HUES48 (cell line): ENCODE measurements around the gene ZNF750.

Experiments used
- H3K27ac ChIP-seq: one replicate; pipeline ENCODE4 v1.7.0; 2013; ENCODE audit warnings: low read depth, low read length, inconsistent platforms
- H3K27me3 ChIP-seq: 2 replicates; pipeline ENCODE4 v1.6.1; 2013; ENCODE audit warnings: mild to moderate bottlenecking, low read length; ENCODE audit not compliant: control insufficient read depth, insufficient read depth
- H3K36me3 ChIP-seq: 2 replicates; pipeline ENCODE4 v1.6.1; 2013; ENCODE audit warnings: low read length; ENCODE audit not compliant: control insufficient read depth, insufficient read depth
- H3K4me1 ChIP-seq: 2 replicates; pipeline ENCODE4 v1.6.1; 2013; ENCODE audit warnings: mild to moderate bottlenecking, low read length; ENCODE audit not compliant: control insufficient read depth, insufficient read depth
- H3K4me3 ChIP-seq: 2 replicates; pipeline ENCODE4 v1.5.1; 2013; ENCODE audit warnings: mild to moderate bottlenecking, low read depth, low read length
- H3K9ac ChIP-seq: 2 replicates; pipeline ENCODE4 v1.6.1; 2013; ENCODE audit warnings: mild to moderate bottlenecking, low read depth, low read length, moderate library complexity
- H3K9me3 ChIP-seq: 2 replicates; pipeline ENCODE4 v1.6.1; 2013; ENCODE audit warnings: low read length; ENCODE audit not compliant: control insufficient read depth, insufficient read depth

ZNF750 gene

DNA sequence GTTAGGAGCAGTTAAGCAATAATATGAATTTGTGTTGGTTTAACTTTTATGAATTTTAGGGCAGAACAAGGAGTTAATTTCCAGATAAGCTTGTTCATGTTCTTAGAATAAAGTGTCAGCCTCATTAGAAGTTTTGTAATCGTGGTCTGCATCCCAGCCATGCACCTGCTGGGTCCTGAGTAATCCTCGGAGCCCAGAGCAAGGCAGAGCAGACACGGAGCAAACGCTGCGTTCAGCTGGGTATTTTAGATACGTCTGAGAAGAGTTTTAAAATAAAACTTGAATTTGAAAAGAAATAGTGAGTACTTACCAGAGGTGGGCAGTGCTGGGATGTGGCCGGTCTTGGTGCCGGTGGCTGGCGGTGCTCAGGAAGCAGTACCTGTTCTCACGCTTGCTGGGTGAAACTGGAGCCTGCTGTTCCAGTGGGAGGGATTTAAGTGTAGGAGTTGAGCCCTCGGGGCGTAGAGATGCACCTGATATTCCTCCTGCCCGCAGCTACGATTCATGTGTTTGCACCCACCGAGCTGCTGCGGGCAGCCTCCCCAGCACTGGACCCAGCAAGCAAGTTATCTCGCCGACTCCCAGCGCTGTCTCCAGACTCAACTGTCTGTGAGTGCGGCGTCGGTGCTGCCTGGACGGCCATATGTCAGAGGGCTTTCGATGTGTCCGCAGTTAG, at the start of gene ZNF750:
TSS of gene ZNF750 (minus strand) at position 406 of the 676 bp plus-strand sequence. CDS start 7,568 bp downstream, outside the sequence.
- H3K9me3 ChIP-seq = no peaks in the 10 kb centered on the region
- H3K4me3 ChIP-seq = no peak within 1 kb of the TSS
- no peak within 1 kb of the TSS for H3K27ac ChIP-seq
- no peak within 1 kb of the TSS for H3K9ac ChIP-seq
- peaks cover 18% of the 10 kb centered on the region for H3K4me1 ChIP-seq
- peaks cover 7% of the 10 kb centered on the region; the same call in 1 of the 2 replicates for H3K36me3 ChIP-seq
- no peaks in the 10 kb centered on the region for H3K27me3 ChIP-seq

DNA sequence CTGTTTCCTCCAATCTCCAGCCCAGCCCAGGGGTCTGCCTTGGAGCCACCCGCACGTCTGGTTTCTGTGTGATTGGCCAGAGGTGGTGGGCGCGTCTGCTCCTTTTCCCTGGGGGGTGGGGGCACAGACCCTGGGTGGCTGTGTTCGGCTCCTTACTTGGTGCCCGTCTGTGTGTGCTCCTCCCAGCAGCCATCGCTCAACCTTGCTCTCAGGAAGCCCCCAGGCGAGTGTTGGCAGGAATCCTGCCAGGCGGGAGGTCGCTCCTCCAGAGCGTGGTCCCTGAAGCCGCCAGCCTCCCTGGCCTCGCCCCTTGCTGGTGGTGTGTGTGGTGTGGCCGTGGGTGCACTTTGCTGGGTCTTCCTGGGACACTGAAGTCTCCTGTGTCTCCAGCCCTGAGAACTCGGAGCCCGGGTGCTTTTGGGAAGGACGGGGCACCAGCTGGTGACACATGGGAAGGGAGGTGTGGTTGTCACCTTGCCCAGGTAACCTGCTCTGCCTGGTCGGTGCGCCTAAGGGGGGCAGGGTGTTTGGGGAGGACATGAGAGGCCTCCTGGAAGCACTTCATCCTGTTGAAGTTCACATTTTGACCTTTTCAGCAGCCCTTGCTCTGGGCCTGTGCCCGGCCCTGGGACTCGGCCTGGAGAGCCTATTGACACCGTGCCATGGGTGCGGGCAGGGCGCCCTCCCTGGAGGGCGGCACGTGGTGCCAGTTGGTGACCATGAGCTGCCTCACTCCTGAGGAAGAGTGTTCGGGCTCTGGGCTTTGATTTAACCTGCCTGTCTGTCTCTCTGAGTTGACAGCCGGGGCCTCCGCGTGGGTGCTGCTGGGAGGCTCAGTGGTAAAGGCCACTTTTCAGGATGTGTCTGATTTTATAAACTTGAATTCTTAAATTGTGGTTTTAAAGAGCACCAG, 49.0 kb upstream of the ZNF750 start:
- Histone ChIP-seq H3K4me3 (no peak overlapping the region), H3K4me1 (peaks cover 15% of the 10 kb centered on the region), H3K9ac (no peak overlapping the region; the same call in 1 of the 2 replicates), H3K27me3 (no peaks in the 10 kb centered on the region), H3K9me3 (no peaks in the 10 kb centered on the region), H3K27ac (peak overlapping the region; percentile 74), H3K36me3 (peaks cover 23% of the 10 kb centered on the region)

DNA sequence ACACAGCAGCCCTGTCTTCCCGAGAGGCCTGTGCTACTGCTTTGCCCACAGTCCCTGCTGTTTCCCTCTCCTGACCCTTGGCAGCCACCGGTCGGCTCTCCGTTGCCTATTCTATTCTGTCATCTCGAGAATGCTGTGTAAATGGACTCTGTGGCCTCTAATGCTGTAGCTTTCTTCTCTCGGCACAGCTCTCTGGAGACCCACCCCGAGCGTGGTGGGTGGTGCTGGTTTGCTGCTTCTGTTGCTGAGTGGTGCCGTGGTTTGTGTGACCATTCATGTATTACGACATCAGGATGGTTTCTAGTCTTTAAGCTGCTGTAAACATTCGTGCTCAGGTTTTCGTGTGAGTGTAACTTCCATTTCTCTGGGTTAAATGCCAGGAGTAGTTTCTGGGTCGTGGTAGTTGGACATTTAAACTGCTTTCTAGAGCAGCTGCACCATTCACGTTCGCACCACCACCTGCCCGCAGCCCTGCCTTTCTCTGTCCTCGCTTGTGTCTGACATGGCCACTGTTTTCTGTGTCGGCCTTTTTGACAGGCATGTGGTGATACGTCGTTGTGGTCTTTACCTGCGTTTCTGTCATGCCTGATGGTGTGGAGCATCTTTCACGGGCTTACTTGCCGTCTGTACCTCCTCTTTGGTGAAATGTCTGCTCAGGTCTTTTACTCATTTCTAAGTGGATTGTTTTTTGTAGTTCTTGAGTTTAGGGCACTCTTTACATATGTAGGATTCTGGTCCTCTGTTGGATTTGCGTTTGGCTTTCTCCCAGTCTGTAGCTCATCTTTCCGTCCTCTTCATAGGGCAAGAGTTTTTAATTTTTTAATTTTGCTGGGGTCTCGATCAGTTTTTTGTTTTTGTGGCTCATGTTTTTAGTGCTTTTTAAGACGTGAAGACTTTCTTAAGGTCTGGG, 47.7 kb upstream of the ZNF750 start:
- Histone ChIP-seq H3K9ac (no peak overlapping the region), H3K4me3 (no peak overlapping the region), H3K27me3 (no peaks in the 10 kb centered on the region), H3K4me1 (peaks cover 15% of the 10 kb centered on the region), H3K9me3 (no peaks in the 10 kb centered on the region), H3K27ac (no peak overlapping the region), H3K36me3 (peaks cover 18% of the 10 kb centered on the region)

DNA sequence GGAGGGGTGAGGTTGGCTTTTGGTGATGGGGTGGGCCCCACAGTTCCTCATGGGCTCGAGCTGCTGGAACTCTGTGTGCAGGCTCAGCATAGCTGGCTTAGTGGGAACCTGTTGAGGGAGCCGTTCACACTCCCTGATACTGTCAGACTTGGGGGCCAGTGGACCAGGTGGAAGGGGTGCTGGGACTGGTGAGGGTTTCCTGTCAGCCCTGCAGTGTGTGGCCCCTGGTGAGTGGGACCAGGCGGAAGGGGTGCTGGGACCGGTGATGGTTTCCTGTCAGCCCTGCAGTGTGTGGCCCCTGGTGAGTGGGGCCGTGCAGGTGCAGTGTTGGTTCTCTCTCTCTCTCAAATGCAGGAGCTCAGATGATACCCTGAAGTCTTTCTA, 45.1 kb upstream of the ZNF750 start:
- Histone ChIP-seq H3K9me3 (no peaks in the 10 kb centered on the region), H3K9ac (no peak overlapping the region), H3K27me3 (no peaks in the 10 kb centered on the region), H3K27ac (no peak overlapping the region), H3K4me3 (no peak overlapping the region), H3K4me1 (peaks cover 15% of the 10 kb centered on the region), H3K36me3 (peaks cover 9% of the 10 kb centered on the region; the same call in 1 of the 2 replicates)

DNA sequence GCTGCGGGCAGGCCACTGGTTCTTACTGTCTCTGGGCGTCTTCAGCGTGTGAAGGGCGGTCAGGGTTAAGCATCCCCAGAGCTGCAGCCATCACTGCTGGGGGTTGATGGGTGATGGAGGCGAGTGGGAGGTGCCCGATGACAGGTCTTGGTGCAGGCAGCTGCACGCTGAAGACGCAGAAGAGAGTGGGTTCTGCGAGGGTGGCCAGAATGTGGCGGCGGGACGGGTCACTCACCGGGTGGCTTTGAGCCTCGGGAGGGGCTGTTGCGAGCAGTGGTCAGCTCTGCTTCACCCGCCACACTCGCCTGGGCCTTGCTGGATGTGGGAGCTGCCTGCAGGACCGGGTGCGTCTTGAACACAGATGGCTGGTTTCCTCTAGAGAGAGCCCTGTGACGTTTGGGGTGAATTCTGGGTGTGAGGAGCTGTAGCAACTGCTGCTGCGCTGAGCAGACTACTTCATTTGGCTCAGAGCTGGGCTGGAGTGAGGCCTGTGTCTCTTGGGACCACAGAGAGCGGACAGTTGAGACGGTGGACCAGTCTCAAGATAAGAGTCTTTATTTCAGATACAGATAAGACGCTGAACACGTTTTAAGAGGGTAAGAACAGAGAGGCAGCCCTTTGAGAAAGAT, 44.6 kb upstream of the ZNF750 start:
- Histone ChIP-seq H3K36me3 (0 out of 2 replicates have a peak, but pooled peaks cover 4% of the 10 kb centered on the region), H3K9ac (no peak overlapping the region), H3K4me1 (peaks cover 10% of the 10 kb centered on the region), H3K4me3 (no peak overlapping the region), H3K9me3 (no peaks in the 10 kb centered on the region), H3K27me3 (no peaks in the 10 kb centered on the region), H3K27ac (no peak overlapping the region)

DNA sequence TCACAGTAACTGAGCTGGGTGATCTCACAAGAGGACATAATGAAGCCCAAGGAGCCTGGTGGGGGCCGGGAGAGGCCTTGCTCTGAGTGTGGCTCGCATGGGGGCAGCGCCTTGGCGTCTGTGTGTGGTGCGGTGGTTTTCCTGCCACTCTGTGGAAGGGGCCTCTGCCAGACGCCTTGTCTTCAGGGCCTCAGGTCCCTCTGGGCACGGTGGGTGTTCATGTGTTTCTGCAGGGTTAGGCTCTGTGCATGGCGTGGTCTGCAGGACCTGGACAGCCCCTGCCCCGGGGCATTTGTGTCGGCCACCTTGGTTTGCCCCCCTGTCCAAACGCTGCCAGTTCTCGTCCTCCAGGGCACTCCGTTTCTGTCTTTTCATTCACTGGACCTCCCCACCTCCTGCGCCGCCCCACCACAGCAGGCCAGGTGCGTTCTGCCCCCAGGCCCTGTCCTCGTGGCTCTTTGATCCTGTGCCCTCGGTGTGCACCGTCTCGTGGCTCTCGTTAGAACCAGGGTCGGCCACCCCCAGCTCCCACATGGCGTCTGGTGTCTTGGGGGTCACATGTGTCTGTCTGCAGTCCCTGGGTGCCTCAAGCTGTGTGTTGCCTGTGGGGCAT, 43.7 kb upstream of the ZNF750 start:
- Histone ChIP-seq H3K4me3 (no peak overlapping the region), H3K36me3 (0 out of 2 replicates have a peak, but pooled peaks cover 4% of the 10 kb centered on the region), H3K4me1 (peaks cover 4% of the 10 kb centered on the region), H3K27ac (no peak overlapping the region), H3K9ac (no peak overlapping the region), H3K9me3 (no peaks in the 10 kb centered on the region), H3K27me3 (no peaks in the 10 kb centered on the region)

DNA sequence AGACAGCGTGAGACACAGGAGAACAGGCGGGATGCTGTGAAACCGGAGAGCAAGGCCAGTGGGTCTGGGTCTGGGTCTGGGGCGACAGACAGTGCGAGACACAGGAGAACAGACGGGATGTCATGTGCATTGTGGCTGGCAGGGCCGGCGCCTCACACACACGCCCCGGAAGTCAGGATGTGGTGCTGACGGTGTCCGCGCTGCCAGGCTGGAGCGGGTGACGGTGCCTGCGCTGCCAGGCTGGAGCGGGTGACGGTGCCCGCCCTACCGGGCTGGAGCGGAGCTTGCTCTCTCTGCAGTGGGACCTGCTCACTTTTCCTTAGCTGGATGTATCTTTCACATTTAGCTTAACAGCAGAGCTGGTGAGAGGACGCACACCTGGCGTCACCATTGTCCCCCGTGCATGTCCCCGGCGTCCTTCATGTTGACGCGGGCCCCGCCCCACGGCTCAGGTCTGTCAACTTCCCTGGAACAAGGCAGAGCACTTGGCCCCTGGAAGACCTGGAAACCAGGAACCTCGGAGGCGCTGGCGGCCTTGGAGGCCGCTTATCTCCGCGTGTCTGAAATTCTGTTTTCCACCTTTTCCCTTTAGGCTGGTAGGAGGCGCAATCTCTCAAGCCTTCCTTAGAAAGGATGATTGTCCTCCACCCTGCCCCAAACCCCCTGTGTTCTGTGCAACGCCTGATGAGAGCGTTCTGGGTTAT, 43.0 kb upstream of the ZNF750 start:
- Histone ChIP-seq H3K4me3 (no peak overlapping the region), H3K9ac (no peak overlapping the region), H3K27me3 (no peaks in the 10 kb centered on the region), H3K9me3 (no peaks in the 10 kb centered on the region), H3K27ac (no peak overlapping the region), H3K36me3 (0 out of 2 replicates have a peak, but pooled peaks cover 4% of the 10 kb centered on the region), H3K4me1 (peaks cover 3% of the 10 kb centered on the region)

DNA sequence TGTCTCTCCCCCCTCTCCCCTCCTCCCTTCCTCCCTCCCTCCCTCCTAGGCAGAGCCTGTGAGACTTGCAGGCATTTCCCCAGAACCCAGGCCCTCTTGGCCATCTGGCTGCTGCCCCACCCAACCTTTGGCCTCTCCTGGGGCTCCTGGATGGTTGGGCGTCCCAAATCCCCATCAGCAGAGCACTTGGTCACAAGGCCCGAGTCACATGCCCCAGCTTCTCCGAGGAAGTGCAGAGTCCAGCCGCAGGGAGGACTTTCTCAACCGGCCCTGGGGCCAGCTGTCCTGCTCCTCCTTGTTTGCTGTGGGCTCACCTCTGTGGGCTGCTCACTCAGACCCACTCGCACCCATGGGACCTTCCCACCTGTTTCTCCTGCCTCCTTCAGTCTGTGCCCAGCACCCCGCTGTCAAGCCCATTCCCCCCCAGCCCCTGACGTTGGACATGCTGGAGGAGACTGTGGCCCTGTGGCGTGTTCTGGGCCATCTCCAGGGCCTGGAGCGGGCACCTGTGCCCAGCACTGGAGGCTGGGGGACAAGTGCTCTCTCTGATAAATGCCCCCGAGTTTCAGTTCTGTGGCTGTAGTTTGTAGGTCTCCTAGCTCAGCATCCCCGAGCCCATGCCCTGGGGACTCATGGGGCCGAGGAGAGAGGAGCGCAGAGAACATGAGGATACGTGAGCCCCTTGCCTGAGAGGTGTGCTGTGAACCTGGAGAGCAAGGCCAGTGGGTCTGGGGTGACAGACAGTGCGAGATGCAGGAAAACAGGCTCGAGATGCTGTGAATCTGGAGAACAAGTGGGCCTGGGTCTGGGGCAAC, 42.3 kb upstream of the ZNF750 start:
- Histone ChIP-seq H3K27me3 (no peaks in the 10 kb centered on the region), H3K9ac (no peak overlapping the region), H3K9me3 (no peaks in the 10 kb centered on the region), H3K4me3 (no peak overlapping the region), H3K4me1 (peaks cover 3% of the 10 kb centered on the region), H3K36me3 (0 out of 2 replicates have a peak, but pooled peaks cover 4% of the 10 kb centered on the region), H3K27ac (no peak overlapping the region)

DNA sequence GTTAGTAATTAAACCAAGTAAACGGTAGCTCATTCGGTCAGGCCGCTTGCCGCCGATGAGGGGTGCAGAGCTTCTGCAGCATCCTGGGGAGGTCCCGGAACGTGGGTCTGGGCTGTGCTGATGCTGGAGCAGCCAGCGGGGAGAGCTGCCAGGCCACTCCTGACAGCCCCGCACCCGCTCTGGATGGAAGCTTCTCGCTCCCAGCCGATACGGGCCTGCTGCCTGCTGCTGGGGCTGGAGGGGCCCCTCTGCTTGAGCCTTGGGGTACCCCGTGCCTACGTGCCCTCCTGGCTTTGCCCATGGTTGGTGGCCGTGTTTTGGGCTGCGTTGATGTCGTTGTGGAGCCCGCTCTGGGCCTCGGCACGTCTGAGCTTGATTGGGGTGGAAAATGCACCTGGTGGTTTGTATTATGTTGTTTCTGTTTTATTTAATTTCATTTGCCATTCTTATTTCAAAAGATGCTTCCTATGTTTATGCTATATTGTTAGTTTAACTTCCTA, 41.6 kb upstream of the ZNF750 start:
- H3K9ac ChIP-seq = no peak overlapping the region

More for the DNA sequence above, 41.6 kb upstream of the ZNF750 start:
- Histone ChIP-seq H3K4me3 (no peak overlapping the region), H3K27me3 (no peaks in the 10 kb centered on the region), H3K36me3 (0 out of 2 replicates have a peak, but pooled peaks cover 4% of the 10 kb centered on the region), H3K27ac (no peak overlapping the region), H3K9me3 (no peaks in the 10 kb centered on the region), H3K4me1 (peaks cover 3% of the 10 kb centered on the region)
